ENCODE results near the gene MTCH2.

MTCH2 gene

GRCh38 chr11:47587723-47588326, 54.5 kb downstream of the MTCH2 start:
- TF ChIP-seq EZH2 (IDR thresholded peaks at IDR 0.05; ENCODE audit: borderline replicate concordance, low read length) (no peak), CTCF (IDR thresholded peaks at IDR 0.05; ENCODE audit: low read length) (no peak)
- no peak overlapping the region for H3K4me2 ChIP-seq (ENCODE audit: low read length)
- peaks cover 26% of the 10 kb centered on the region for H3K36me3 ChIP-seq (ENCODE audit: insufficient read depth, low read length)
- H4K20me1 ChIP-seq (ENCODE audit: insufficient read depth, low read length): no peaks in the 10 kb centered on the region
- H3K9me3 ChIP-seq (ENCODE audit: low read length): no peaks in the 10 kb centered on the region
- no peaks in the 10 kb centered on the region for H3K4me1 ChIP-seq (ENCODE audit: insufficient read depth, low read length, severe bottlenecking)
- 0 out of 2 replicates have a peak, but pooled peaks cover 4% of the 10 kb centered on the region for H3F3A ChIP-seq (ENCODE audit: insufficient read depth, low read length)
- no peak overlapping the region for H3K4me3 ChIP-seq (ENCODE audit: low read depth, low read length, poor library complexity, severe bottlenecking)
- no peak overlapping the region for H3K9ac ChIP-seq (ENCODE audit: low read length)
- H3K79me2 ChIP-seq (ENCODE audit: insufficient read depth, low read length): no peaks in the 10 kb centered on the region
- no peak overlapping the region for H3K27ac ChIP-seq (ENCODE audit: low read depth, low read length, poor library complexity, severe bottlenecking)
- no peaks in the 10 kb centered on the region for H3K9me2 ChIP-seq (ENCODE audit: low read depth, low read length)
- H3K27me3 ChIP-seq (ENCODE audit: insufficient read depth, low read length): no peaks in the 10 kb centered on the region
- H2AFZ ChIP-seq (ENCODE audit: low read length): no peak overlapping the region

DNA sequence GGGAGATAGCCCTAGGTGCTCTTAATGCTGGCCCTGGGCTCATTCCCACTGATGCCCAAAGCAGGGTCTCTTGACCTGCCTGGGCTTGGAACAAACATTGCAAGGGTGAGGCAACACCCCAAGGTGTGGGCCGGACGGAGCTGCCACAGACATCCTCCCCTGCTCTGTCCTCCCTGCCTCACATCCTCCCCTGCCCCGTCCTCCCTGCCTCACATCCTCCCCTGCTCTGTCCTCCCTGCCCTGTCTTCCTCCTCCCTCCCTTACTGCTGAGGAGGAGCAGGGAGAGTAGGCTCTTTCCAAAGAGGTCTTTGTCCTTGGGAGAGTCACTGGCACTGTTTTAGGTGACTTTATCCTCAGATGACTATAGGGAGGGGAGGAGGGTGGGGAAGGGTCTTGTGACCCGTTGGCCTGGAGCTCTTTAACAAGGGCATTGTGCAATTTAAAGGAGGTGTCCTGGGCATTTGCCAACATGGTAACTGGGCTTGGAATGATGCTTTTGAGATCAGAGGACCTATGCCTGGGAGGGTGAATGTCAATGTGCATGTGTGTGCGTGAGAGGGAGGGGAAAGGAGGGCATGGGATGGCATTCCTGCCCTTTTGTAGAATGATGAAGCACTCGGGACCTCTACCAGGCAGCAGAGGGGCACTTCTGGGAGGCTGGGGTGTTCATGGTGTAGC, 55.2 kb downstream of the MTCH2 start:
- Histone ChIP-seq H3F3A (ENCODE audit: insufficient read depth, low read length) (0 out of 2 replicates have a peak, but pooled peaks cover 4% of the 10 kb centered on the region), H3K27me3 (ENCODE audit: insufficient read depth, low read length) (no peaks in the 10 kb centered on the region), H3K79me2 (ENCODE audit: insufficient read depth, low read length) (no peaks in the 10 kb centered on the region), H4K20me1 (ENCODE audit: insufficient read depth, low read length) (no peaks in the 10 kb centered on the region), H3K4me1 (ENCODE audit: insufficient read depth, low read length, severe bottlenecking) (no peaks in the 10 kb centered on the region), H3K9ac (ENCODE audit: low read length) (no peak overlapping the region), H3K36me3 (ENCODE audit: insufficient read depth, low read length) (peaks cover 32% of the 10 kb centered on the region), H2AFZ (ENCODE audit: low read length) (no peak overlapping the region), H3K4me2 (ENCODE audit: low read length) (no peak overlapping the region), H3K9me2 (ENCODE audit: low read depth, low read length) (no peaks in the 10 kb centered on the region), H3K4me3 (ENCODE audit: low read depth, low read length, poor library complexity, severe bottlenecking) (no peak overlapping the region), H3K9me3 (ENCODE audit: low read length) (no peaks in the 10 kb centered on the region), H3K27ac (ENCODE audit: low read depth, low read length, poor library complexity, severe bottlenecking) (no peak overlapping the region)
- TF ChIP-seq EZH2 (IDR thresholded peaks at IDR 0.05; ENCODE audit: borderline replicate concordance, low read length): no peak
- no peak for TF ChIP-seq CTCF (IDR thresholded peaks at IDR 0.05; ENCODE audit: low read length)

DNA sequence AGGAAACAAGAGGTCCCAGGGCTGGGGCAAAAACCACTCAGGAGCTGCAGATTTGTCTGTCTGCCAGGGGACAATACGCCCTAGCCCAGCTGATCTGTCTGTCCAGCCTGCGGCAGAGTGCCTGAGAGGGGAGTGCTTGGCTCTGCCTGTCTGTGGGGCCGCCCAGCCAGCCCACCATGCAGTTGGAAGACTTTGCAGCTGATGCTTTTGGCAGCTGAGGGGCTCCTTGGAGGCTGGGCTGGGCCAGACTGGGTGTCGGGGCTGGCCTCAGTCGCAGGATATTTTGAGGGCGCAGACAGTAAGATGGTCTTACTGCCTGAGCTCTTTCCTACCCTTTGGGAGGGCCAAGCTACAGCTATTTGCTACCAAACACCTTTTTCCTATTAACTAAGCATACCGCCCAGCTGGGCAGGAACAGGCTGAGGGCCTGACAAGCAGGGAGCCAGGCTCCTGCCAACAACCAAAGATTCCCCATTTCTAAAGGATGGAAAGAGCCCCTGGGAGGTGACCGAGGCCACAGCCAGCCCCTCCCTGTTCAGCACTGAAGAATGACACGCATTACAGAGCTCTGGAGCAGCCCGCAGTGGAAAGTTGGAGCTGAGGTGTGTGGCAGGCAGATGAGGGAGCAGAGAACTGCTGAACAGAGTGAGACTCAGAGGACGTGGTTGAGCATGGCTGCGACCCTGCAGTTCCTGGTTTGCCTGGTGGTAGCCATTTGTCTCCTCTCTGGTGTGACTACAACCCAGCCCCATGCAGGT, 56.1 kb downstream of the MTCH2 start, which contains the start of gene FAM180B:
Gene FAM180B (plus strand): TSS at position 581 of the 758 bp plus-strand sequence. CDS start 91 bp downstream, at position 672.
- Histone ChIP-seq H3K79me2 (ENCODE audit: insufficient read depth, low read length) (no peaks in the 10 kb centered on the region), H4K20me1 (ENCODE audit: insufficient read depth, low read length) (no peaks in the 10 kb centered on the region), H3K9me3 (ENCODE audit: low read length) (no peaks in the 10 kb centered on the region), H3K9ac (ENCODE audit: low read length) (no peak within 1 kb of the TSS), H2AFZ (ENCODE audit: low read length) (no peak within 1 kb of the TSS), H3K4me2 (ENCODE audit: low read length) (no peak within 1 kb of the TSS), H3K27ac (ENCODE audit: low read depth, low read length, poor library complexity, severe bottlenecking) (no peak within 1 kb of the TSS), H3K9me2 (ENCODE audit: low read depth, low read length) (no peaks in the 10 kb centered on the region), H3K36me3 (ENCODE audit: insufficient read depth, low read length) (peaks cover 41% of the 10 kb centered on the region), H3K4me1 (ENCODE audit: insufficient read depth, low read length, severe bottlenecking) (no peaks in the 10 kb centered on the region), H3F3A (ENCODE audit: insufficient read depth, low read length) (0 out of 2 replicates have a peak, but pooled peaks cover 4% of the 10 kb centered on the region), H3K4me3 (ENCODE audit: low read depth, low read length, poor library complexity, severe bottlenecking) (no peak within 1 kb of the TSS), H3K27me3 (ENCODE audit: insufficient read depth, low read length) (no peaks in the 10 kb centered on the region)
- TF ChIP-seq EZH2 (IDR thresholded peaks at IDR 0.05; ENCODE audit: borderline replicate concordance, low read length): no peak
- no peak for TF ChIP-seq CTCF (IDR thresholded peaks at IDR 0.05; ENCODE audit: low read length)
